GM20431 (cell line): Measurements from ENCODE around the gene ERLEC1.

Source experiments
- in situ Hi-C: fragments of 300-500 bp; cut with MseI, MboI; formaldehyde crosslinking; loops from one replicate; pipeline ENCODE4 v1.15.0; 2020; ENCODE audit warnings: low sequenced_read_pairs; ENCODE audit not compliant: unreplicated experiment

ERLEC1 gene

DNA sequence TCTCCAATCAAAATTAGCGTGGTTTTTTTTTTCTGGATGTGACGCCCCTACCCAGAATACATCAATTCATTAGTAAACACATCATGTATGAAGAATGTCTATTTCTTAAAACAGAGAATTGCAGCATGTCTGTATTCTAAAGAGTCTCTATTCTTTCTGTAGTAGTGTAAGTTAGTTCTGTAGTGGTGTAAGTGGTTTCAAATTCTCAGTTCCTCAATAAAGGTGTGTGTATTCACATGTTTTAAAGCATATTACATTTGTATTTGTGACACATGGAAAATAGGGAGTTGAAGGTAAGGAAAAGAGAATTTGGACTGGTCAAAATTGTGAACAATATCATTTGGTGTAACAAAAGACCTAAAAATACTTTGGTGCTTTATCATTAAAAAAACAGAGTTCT is 80.9 kb downstream of the ERLEC1 start:
- in situ Hi-C loops = no loop called here
